ENCODE data around the gene OR2T34.
A peak's percentile ranks its signal among the peaks of the same experiment; 100 is the strongest.
"Not testable (repeated sequence)": the region's sequence is repeated elsewhere in the genome, so short reads cannot be mapped to it uniquely, and the experiment has no call there.

The OR2T34 gene

DNA sequence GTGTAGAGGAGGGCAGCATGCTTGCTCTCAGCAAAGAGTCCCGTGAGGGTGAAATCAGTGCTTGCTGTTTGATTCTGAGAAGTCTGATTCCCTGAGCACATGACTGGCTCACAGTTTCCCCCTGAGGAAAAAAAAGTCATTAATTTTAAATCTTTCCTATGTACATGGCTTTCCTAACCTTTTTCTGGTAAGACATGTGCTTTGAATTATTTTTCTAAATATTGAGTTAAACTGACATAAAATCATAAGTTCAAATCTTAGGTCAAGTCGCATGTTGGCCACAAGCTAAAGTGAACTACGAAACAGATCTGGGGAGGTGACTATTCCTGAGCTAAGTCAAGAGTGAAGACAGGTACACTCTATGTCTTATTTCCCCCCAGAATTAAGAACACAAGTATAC, at the start of gene OR2T34:
OR2T34 (minus strand) TSS at position 101 of the 400 bp plus-strand sequence; CDS start at position 101, 0 bp downstream.
- not testable (repeated sequence) for DNase-seq

DNA sequence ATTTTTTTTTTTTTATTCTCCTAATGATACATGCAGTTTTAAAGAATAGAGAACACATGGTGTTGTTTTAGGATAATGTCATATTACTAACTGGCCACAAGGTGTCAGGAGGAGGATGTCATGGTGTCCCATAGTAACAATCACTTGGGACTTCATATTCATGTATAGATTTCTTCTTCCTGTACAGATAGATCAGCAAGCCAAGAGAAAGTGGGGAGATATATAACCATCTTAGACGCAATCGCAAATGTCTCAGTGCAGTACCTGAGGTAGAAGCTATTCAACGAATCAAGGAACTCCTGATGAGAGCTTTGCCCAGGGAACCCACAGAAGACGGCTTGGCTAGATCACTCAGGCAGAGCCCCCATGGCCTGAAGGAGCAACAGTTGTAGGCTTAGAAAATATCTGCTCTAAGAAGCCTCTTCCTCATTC, 48.0 kb upstream of the OR2T34 start:
- DNase-seq = no peak

- no peak for DNase-seq
These were observed 47.2 kb upstream of the OR2T34 start for GRCh38 chr1:248621770-248622169.

GRCh38 chr1:248618878-248619277, 44.3 kb upstream of the OR2T34 start:
- peak; percentile 51 for DNase-seq

- no peak for DNase-seq
These were observed 43.6 kb upstream of the OR2T34 start for GRCh38 chr1:248618119-248618518.

- DNase-seq = no peak
These were observed 39.2 kb upstream of the OR2T34 start for GRCh38 chr1:248613742-248614141.

DNA sequence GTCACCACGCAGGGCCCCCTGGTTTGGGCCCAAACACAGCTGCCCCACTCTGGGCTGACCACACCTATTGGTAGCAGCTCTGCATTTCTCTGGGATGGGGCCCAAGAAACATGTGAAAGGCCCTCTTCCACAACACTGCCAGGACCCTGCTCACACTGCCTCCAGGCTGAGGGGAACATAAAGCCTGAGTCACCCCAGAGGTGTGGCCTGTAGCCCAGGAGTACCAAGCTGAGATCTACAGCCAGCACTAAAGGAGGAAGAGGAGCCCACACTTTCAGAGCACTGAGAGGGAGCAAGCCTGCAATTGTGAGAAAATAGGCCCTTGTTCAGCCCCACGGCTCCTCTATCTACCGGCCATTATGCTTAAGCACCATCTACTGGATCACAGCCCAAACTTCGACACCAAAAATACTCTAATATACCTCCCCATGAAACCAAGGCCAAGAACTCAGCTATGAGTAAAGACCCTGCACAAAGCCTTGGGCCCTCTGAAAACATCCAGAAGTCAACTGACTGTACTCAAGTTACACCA, 37.4 kb upstream of the OR2T34 start:
- no peak for DNase-seq

DNA sequence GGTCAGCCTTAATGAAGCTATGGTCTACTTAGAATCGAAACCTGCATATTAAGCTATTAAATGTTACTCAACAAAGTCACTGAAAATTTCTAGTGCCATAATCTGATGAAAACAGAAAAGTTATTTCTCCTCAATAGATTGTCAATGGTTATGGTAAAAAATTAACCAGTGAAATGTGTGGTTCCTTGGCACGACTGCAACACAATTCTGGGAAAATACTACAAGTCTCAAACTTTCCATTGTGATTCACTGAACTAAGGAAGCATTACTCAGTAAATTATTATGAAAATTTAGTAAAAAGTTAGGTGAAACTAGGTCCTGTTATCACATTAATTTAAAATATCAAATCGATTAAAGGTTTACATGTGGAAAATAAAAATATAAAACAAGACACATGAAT, 35.7 kb upstream of the OR2T34 start:
- DNase-seq = no peak

DNA sequence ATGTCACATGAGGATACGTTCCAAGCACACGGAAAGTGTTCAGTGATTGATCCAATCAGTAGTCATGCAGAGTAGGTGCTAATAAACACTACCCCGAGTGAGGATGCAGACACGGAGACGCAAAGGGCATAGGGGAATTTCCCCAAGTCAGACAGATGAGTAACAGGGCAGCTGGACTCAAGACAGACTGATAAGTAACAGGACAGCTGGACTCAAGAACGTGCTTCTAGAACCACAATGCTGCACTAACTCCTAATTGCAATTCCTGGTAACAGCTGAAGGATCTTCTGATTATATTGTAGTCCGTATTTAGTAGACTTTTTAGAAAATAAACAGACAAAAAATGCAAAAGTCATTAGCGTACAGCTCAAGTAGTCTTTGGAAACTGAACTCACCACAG, 24.8 kb upstream of the OR2T34 start:
- DNase-seq = no peak

- no peak for DNase-seq
These were observed 23.0 kb upstream of the OR2T34 start, which contains the start of gene OR2T10 for GRCh38 chr1:248597589-248597988. Gene OR2T10 (minus strand): TSS chr1:248597700. CDS start chr1:248593768, 3,932 bp downstream.

DNA sequence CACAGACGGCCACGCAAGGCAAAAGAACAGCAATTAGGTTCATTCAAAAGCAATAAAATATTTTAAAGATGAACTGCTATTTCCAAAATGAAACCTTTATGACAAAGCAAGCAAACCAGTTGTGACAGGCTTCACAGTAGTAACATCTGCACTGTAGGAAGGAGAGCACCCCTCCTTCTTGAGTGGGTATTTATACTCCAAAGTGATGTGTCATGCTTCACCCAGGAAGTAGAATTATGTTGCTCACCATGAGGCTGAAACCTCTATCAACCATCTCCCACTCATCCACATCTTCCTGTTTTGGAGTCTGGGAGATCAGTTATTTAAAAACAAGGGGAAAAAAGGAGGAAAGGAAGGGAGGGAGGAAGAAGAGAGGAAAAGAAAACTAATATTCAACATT, 22.1 kb upstream of the OR2T34 start:
- DNase-seq = no peak

- no peak for DNase-seq
These were observed 18.7 kb upstream of the OR2T34 start for GRCh38 chr1:248593226-248593625.

DNA sequence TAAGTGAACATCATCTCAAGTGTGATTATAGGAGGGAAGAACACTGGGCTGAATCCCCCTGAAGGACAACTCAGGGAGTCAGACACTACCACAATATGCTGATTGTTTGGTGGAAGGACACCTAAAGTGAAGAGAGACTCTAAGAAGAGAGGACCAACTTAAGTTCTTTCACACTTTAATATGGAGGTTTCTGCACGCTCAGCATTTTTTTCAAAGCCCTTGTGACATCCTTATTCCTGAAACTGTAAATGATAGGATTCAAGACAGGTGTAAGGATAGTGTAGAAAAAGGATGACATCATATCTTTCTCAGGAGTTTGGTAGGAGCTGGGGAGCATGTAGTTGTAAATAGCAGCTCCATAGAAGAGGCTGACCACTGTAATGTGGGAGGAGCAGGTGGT, 18.1 kb upstream of the OR2T34 start:
- no peak for DNase-seq

- no peak for DNase-seq
These were observed 15.5 kb upstream of the OR2T34 start for GRCh38 chr1:248590055-248590454.

DNA sequence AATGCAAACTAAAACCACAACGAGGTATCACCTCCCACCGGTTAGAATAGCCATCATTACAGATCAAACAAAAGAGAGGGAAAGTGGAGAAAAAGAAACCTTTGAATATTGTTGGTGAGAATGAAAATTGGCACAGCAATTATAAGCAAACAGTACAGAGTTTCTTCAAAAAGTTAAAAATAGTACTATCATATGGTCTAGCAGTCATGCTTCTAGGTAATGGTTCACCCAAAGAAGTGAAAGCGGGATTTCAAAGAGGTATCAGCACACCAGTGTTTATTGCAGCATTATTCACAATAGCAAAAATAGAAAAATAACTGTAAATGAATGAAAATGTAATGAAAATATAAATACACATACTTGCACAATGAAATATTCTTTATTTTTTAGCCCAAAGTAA, 14.8 kb upstream of the OR2T34 start:
- no peak for DNase-seq

GRCh38 chr1:248585266-248585665, 10.7 kb upstream of the OR2T34 start:
- DNase-seq = no peak

DNA sequence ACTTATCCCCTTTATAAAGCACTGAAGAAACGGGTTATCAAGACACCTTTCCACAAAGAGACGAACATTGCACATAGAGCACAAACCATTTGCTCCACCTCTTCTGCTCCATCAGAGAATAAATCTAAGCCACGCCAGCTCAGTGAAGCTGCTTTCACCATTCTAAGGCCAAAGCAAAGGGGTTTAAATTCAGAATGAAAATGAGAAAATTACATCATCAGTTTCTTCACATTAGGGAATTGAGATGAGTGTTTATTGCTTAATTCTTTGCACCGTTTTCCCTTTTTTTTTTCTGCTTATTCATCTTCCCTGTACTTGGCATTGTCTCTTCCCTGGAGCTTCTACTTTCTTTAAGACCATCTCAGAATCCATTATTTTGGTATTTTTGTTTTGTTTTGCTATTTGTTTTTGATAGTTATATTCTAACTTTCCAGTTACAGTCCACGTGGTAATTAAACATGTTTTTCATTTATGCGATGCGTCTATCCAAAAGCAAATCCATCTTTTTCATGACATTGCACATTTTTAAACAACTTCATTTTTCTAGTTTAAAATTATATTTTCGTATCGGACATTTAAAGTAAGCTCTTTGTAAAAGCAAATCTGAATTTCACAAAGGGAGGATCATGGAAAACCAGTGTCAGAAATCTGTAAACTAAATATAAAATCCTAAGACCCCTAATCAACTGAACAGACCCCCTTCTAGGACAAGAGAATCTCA, 1.9 kb upstream of the OR2T34 start:
- no peak for DNase-seq

- DNase-seq = not testable (repeated sequence)
These were observed 701 bp downstream of the OR2T34 start for GRCh38 chr1:248573856-248574255.

- DNase-seq = not testable (repeated sequence)
These were observed 2.5 kb downstream of the OR2T34 start for GRCh38 chr1:248572049-248572448.

- DNase-seq = not testable (repeated sequence)
These were observed 3.7 kb downstream of the OR2T34 start for GRCh38 chr1:248570811-248571210.

DNA sequence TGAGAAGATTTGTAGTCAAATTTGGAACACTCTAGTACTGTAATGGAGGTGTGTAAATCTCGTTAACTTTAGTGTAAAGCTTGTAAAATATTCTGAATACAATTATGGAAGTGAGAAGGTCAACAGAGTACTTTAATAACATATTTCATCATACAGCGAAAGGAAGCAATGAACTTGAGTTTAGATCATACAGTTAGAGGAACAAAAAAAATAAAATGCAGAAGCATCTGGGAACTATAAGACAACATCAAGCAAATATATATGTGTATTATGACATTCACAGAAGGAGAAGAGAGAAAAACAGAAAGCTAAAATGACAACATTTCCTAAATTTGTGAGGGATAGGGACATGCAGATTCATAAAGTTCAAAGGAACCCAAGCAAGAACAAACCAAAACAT, 5.5 kb downstream of the OR2T34 start:
- DNase-seq = not testable (repeated sequence)

- DNase-seq = peak; percentile 2
These were observed 8.8 kb downstream of the OR2T34 start for GRCh38 chr1:248565530-248566373.

GRCh38 chr1:248562672-248563071, 11.9 kb downstream of the OR2T34 start, which contains the start of gene OR2T29:
Gene OR2T29 (minus strand): TSS chr1:248562772. CDS start chr1:248559491, 3,281 bp downstream.
- DNase-seq = not testable (repeated sequence)

All from CD4-positive, alpha-beta T cell treated with Interleukin-17A for 4 hours (primary cell).